ENCODE measurements around the gene OR4D2. TPM values are rescaled to one million over a fixed set of nuclear protein-coding genes. Genes with fewer than 3 reads are reported as not detected.

The OR4D2 gene
- total RNA-seq, 2 donors from 2014 or later, result not detected

DNA sequence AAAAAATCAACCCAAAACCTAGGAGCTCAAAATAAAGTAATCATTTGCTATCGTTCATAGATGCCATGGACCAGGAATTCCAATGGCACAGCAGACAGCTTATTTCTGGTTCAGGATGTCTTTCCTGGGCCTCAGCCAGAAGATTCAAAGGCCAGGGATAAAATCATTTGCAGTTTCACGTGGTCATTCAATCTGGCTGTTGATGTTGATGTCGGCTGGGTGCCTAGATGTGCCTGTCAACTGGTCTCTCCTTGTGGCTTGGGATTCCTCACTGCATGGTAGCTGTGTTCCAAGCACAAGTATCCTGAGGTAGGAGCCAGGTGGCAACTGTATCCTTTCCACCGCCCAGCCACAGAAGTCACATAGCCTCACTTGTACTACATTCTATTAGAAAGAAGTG, 15.0 kb downstream of the OR4D2 start:
- Histone ChIP-seq H3K36me3 (no peaks in the 10 kb centered on the region), H3K27me3 (no peaks in the 10 kb centered on the region), H3K9me3 (no peaks in the 10 kb centered on the region), H3K27ac (no peak overlapping the region), H3K4me3 (no peak overlapping the region), H3K4me1 (no peaks in the 10 kb centered on the region)
- no peak for DNase-seq (ENCODE audit: low spot score)
- TF ChIP-seq, protein P1, sequence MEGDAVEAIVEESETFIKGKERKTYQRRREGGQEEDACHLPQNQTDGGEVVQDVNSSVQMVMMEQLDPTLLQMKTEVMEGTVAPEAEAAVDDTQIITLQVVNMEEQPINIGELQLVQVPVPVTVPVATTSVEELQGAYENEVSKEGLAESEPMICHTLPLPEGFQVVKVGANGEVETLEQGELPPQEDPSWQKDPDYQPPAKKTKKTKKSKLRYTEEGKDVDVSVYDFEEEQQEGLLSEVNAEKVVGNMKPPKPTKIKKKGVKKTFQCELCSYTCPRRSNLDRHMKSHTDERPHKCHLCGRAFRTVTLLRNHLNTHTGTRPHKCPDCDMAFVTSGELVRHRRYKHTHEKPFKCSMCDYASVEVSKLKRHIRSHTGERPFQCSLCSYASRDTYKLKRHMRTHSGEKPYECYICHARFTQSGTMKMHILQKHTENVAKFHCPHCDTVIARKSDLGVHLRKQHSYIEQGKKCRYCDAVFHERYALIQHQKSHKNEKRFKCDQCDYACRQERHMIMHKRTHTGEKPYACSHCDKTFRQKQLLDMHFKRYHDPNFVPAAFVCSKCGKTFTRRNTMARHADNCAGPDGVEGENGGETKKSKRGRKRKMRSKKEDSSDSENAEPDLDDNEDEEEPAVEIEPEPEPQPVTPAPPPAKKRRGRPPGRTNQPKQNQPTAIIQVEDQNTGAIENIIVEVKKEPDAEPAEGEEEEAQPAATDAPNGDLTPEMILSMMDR (IDR thresholded peaks at IDR 0.05), result no peak

DNA sequence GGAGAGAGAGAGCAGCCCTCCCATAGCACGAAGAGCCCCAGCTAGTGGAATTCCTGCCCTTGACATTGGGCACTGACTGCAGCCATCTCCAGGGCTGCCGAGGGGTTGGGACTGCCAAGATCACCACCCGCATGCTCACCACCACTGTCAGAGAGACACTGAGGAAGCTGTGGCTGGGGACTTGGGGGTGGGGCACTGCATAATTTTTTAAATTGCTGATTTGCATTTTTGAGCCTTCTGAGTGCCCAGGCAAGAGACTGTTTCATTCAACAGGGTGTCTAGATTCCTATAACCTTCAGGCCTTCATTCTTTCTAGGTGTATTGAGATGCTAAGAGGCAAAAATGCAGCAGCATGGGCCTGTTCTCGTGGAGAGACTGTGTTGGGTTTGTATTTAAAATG, 16.7 kb downstream of the OR4D2 start:
- Histone ChIP-seq H3K36me3 (no peaks in the 10 kb centered on the region), H3K9me3 (no peaks in the 10 kb centered on the region), H3K27ac (no peak overlapping the region), H3K4me3 (no peak overlapping the region), H3K27me3 (no peaks in the 10 kb centered on the region), H3K4me1 (no peaks in the 10 kb centered on the region)
- TF ChIP-seq, protein P1 (IDR thresholded peaks at IDR 0.05), result no peak
- no peak for DNase-seq (ENCODE audit: low spot score)

GRCh38 chr17:58184308-58184985, 17.7 kb downstream of the OR4D2 start:
- TF ChIP-seq, protein P1 (IDR thresholded peaks at IDR 0.05), result no peak
- Histone ChIP-seq H3K27me3 (no peaks in the 10 kb centered on the region), H3K36me3 (no peaks in the 10 kb centered on the region), H3K9me3 (no peaks in the 10 kb centered on the region), H3K27ac (no peak overlapping the region), H3K4me3 (no peak overlapping the region), H3K4me1 (peaks cover 0 to under 1% of the 10 kb centered on the region in 2 donors)
- DNase-seq (ENCODE audit: low spot score), result no peak

GRCh38 chr17:58184986-58185761, 18.4 kb downstream of the OR4D2 start:
- H3K27me3 ChIP-seq, result no peaks in the 10 kb centered on the region
- no peak for DNase-seq (ENCODE audit: low spot score)

GRCh38 chr17:58186591-58186990, 19.8 kb downstream of the OR4D2 start:
- Histone ChIP-seq H3K4me1 (peaks cover 0 to 8% of the 10 kb centered on the region in 2 donors), H3K36me3 (no peaks in the 10 kb centered on the region), H3K9me3 (no peaks in the 10 kb centered on the region), H3K27ac (no peak overlapping the region), H3K27me3 (no peaks in the 10 kb centered on the region), H3K4me3 (no peak overlapping the region)
- DNase-seq (ENCODE audit: low spot score), result no peak
- TF ChIP-seq, protein P1 (IDR thresholded peaks at IDR 0.05), result no peak

More at GRCh38 chr17:58184986-58185761, 18.4 kb downstream of the OR4D2 start:
- peaks cover 0 to 8% of the 10 kb centered on the region in 2 donors for H3K4me1 ChIP-seq
- H3K36me3 ChIP-seq, result no peaks in the 10 kb centered on the region
- no peak overlapping the region for H3K4me3 ChIP-seq
- H3K9me3 ChIP-seq, result no peaks in the 10 kb centered on the region
- H3K27ac ChIP-seq, result no peak overlapping the region
- TF ChIP-seq, protein P1 (IDR thresholded peaks at IDR 0.05), result no peak

Data from right atrium auricular region (tissue), 2 donors.